22Rv1 (cell line): ENCODE data around the gene TBC1D22B.

ENCODE experiments used
- CTCF ChIP-seq: fragments of 450-650 bp; IDR thresholded peaks from 2 replicates; pipeline ENCODE4 v1.5.1; 2017; ENCODE audit warnings: mild to moderate bottlenecking
- ZFX ChIP-seq: fragments of 450-650 bp; IDR thresholded peaks from 2 replicates; pipeline ENCODE4 v1.6.1; 2017; ENCODE audit warnings: antibody characterized with exemption, borderline replicate concordance

- TF ChIP-seq CTCF (no peak), ZFX (no peak)
These were observed 39.5 kb upstream of the TBC1D22B start for GRCh38 chr6:37218061-37218460.
